Vagina (tissue), 2 donors: Measurements from ENCODE around the gene ZBTB16.

Experiments
- POLR2A ChIP-seq, 2 donors: fragments of 450-650 bp; IDR thresholded peaks; one replicate each; pipeline ENCODE4 v1.6.1; 2017; ENCODE audit warnings: antibody characterized with exemption in 2 of 2, mild to moderate bottlenecking in 2 of 2, moderate library complexity in 2 of 2
- TF ChIP-seq, protein P1 (sequence below), 3 experiments: fragments of 450-650 bp in 2 of 3; fragments of 200-600 bp in 1 of 3; sonication (generic) in 1 of 3; IDR thresholded peaks; one replicate each; pipeline ENCODE4 v1.5.1; 2017 to 2019; ENCODE audit warnings: antibody characterized with exemption in 3 of 3, mild to moderate bottlenecking in 2 of 3, moderate library complexity in 2 of 3

DNA sequence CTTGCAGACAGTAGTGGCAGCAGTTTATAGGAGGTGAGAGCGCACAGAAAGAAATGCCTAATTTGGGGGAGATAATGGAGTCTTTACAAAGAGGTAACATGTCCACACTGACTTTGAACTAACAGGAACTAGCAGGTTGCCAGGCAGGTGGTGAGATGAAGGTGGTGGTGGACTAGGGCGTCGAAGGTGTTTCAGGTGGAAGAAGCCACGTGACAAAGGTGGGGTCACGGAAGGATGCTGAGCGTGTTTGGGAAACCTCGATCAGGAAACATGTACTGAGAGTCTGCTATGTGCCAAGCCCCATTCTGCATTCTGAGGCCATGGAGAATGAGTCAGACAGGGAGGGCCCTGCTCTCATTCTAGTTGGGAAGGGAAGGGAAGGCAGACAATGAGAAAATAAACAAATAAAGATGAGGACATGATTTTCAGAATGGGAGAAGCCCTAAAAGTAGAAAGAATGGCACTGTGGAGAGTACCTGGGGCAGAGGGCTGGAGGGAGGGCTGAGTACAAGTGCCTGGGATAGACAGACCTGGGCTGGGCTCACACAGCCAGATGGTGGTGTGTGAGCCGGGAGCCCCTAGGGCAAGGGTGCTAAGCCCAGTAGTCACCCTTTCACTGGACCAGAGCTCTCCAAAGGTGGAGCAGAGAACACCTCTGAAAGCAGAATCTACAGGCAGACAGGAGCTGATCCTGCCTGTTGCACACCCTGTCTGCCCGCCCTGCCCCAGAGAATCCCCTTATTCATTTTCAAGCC is 220.5 kb downstream of the ZBTB16 start:
- TF ChIP-seq, protein P1, sequence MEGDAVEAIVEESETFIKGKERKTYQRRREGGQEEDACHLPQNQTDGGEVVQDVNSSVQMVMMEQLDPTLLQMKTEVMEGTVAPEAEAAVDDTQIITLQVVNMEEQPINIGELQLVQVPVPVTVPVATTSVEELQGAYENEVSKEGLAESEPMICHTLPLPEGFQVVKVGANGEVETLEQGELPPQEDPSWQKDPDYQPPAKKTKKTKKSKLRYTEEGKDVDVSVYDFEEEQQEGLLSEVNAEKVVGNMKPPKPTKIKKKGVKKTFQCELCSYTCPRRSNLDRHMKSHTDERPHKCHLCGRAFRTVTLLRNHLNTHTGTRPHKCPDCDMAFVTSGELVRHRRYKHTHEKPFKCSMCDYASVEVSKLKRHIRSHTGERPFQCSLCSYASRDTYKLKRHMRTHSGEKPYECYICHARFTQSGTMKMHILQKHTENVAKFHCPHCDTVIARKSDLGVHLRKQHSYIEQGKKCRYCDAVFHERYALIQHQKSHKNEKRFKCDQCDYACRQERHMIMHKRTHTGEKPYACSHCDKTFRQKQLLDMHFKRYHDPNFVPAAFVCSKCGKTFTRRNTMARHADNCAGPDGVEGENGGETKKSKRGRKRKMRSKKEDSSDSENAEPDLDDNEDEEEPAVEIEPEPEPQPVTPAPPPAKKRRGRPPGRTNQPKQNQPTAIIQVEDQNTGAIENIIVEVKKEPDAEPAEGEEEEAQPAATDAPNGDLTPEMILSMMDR (IDR thresholded peaks at IDR 0.05): no peak
- no peak for TF ChIP-seq POLR2A (IDR thresholded peaks at IDR 0.05)
